ENCODE results near the gene ABCF2.

DNA sequence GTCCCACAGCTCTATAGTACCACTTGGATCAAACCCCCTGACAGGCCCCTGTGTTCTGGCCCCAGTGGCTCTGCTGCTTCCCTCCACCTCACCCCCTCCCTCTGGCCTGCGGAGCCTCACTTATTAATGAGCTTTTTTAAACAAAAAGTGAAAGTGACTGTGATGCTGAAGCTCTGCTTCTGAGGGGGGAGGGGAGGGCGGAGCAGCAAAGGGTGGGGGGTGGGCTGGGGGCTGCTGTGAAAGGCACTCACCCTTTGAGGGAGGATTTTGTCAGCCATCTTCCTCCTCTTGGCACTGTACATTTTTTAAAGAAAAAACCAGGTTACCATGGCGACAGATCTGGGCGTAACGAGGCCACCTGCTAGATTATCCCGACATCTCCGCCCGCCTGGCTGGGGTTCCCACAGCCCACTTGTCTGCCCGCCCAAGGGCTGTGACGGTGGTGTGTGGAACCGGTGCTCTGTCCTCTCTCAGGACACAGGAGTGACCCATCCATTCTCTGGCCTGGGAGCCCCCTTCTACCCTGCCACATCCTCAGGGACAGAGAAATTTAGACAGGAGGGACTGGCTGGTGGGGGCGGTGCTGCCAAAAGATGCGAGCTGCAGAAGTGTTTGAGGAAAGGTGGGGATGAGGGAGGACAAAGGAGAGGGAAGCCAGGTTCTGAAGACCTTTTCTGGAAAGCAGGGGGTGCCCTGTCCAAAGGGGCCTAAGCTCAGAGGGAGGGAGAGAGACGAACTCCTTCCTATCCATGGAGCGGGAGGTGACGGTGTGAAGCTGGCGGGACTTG lies 16.6 kb upstream of the ABCF2 start:
- TF ChIP-seq, protein P1, sequence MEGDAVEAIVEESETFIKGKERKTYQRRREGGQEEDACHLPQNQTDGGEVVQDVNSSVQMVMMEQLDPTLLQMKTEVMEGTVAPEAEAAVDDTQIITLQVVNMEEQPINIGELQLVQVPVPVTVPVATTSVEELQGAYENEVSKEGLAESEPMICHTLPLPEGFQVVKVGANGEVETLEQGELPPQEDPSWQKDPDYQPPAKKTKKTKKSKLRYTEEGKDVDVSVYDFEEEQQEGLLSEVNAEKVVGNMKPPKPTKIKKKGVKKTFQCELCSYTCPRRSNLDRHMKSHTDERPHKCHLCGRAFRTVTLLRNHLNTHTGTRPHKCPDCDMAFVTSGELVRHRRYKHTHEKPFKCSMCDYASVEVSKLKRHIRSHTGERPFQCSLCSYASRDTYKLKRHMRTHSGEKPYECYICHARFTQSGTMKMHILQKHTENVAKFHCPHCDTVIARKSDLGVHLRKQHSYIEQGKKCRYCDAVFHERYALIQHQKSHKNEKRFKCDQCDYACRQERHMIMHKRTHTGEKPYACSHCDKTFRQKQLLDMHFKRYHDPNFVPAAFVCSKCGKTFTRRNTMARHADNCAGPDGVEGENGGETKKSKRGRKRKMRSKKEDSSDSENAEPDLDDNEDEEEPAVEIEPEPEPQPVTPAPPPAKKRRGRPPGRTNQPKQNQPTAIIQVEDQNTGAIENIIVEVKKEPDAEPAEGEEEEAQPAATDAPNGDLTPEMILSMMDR (IDR thresholded peaks at IDR 0.05), result no peak
- no peak for TF ChIP-seq EZH2phosphoT487 (IDR thresholded peaks at IDR 0.05)

Measured in neural progenitor cell (in vitro differentiated cells).